Measurements from ENCODE around the gene CACNA2D1.
"Not testable (repeated sequence)": the region's sequence is repeated elsewhere in the genome, so short reads cannot be mapped to it uniquely, and the experiment has no call there.

Gene CACNA2D1

GRCh38 chr7:82434275-82435022 is 9.1 kb downstream of the CACNA2D1 start:
- DNase-seq (ENCODE audit: low read depth in 2 of 2) = no peak

GRCh38 chr7:82433507-82433906 is 10.1 kb downstream of the CACNA2D1 start:
- DNase-seq (ENCODE audit: low read depth in 2 of 2) = no peak

GRCh38 chr7:82432743-82433142 is 10.8 kb downstream of the CACNA2D1 start:
- not testable (repeated sequence) for DNase-seq (ENCODE audit: low read depth in 2 of 2)

- no peak for DNase-seq (ENCODE audit: low read depth in 2 of 2)
Measured at GRCh38 chr7:82430500-82431465, 12.8 kb downstream of the CACNA2D1 start.

GRCh38 chr7:82429408-82429807 is 14.2 kb downstream of the CACNA2D1 start:
- DNase-seq (ENCODE audit: low read depth in 2 of 2) = no peak

GRCh38 chr7:82428186-82428961 is 15.2 kb downstream of the CACNA2D1 start:
- no peak for DNase-seq (ENCODE audit: low read depth in 2 of 2)

- no peak for DNase-seq (ENCODE audit: low read depth in 2 of 2)
Measured at GRCh38 chr7:82423446-82423845, 20.1 kb downstream of the CACNA2D1 start.

GRCh38 chr7:82419200-82419599 is 24.4 kb downstream of the CACNA2D1 start:
- no peak for DNase-seq (ENCODE audit: low read depth in 2 of 2)

- DNase-seq (ENCODE audit: low read depth in 2 of 2) = no peak
Measured at GRCh38 chr7:82417898-82418297, 25.7 kb downstream of the CACNA2D1 start.

- no peak for DNase-seq (ENCODE audit: low read depth in 2 of 2)
Measured at GRCh38 chr7:82416402-82416801, 27.2 kb downstream of the CACNA2D1 start.

GRCh38 chr7:82414389-82414788 is 29.2 kb downstream of the CACNA2D1 start:
- DNase-seq (ENCODE audit: low read depth in 2 of 2) = no peak

GRCh38 chr7:82413237-82413636 is 30.3 kb downstream of the CACNA2D1 start:
- no peak for DNase-seq (ENCODE audit: low read depth in 2 of 2)

GRCh38 chr7:82411732-82412131 is 31.8 kb downstream of the CACNA2D1 start:
- DNase-seq (ENCODE audit: low read depth in 2 of 2) = no peak

GRCh38 chr7:82410461-82410860 is 33.1 kb downstream of the CACNA2D1 start:
- DNase-seq (ENCODE audit: low read depth in 2 of 2) = no peak

GRCh38 chr7:82406937-82407336 is 36.6 kb downstream of the CACNA2D1 start:
- no peak for DNase-seq (ENCODE audit: low read depth in 2 of 2)

- no peak for DNase-seq (ENCODE audit: low read depth in 2 of 2)
Measured at GRCh38 chr7:82405301-82405700, 38.3 kb downstream of the CACNA2D1 start.

- no peak for DNase-seq (ENCODE audit: low read depth in 2 of 2)
Measured at GRCh38 chr7:82404652-82405051, 38.9 kb downstream of the CACNA2D1 start.

- no peak for DNase-seq (ENCODE audit: low read depth in 2 of 2)
Measured at GRCh38 chr7:82404094-82404493, 39.5 kb downstream of the CACNA2D1 start.

GRCh38 chr7:82397879-82398524 is 45.6 kb downstream of the CACNA2D1 start:
- no peak for DNase-seq (ENCODE audit: low read depth in 2 of 2)

GRCh38 chr7:82396343-82396742 is 47.2 kb downstream of the CACNA2D1 start:
- DNase-seq (ENCODE audit: low read depth in 2 of 2) = no peak

GRCh38 chr7:82395147-82395546 is 48.4 kb downstream of the CACNA2D1 start:
- no peak for DNase-seq (ENCODE audit: low read depth in 2 of 2)

GRCh38 chr7:82393840-82394220 is 49.7 kb downstream of the CACNA2D1 start:
- no peak for DNase-seq (ENCODE audit: low read depth in 2 of 2)

Data from stimulated activated CD4-positive, alpha-beta T cell treated with anti-CD3 and anti-CD28 coated beads, Interleukin-15, amount 100 ng/mL, for 48 hours (primary cell).